ENCODE data around the gene TOMM20.
"Not testable (repeated sequence)": the region's sequence is repeated elsewhere in the genome, so short reads cannot be mapped to it uniquely, and the experiment has no call there.

The TOMM20 gene

DNA sequence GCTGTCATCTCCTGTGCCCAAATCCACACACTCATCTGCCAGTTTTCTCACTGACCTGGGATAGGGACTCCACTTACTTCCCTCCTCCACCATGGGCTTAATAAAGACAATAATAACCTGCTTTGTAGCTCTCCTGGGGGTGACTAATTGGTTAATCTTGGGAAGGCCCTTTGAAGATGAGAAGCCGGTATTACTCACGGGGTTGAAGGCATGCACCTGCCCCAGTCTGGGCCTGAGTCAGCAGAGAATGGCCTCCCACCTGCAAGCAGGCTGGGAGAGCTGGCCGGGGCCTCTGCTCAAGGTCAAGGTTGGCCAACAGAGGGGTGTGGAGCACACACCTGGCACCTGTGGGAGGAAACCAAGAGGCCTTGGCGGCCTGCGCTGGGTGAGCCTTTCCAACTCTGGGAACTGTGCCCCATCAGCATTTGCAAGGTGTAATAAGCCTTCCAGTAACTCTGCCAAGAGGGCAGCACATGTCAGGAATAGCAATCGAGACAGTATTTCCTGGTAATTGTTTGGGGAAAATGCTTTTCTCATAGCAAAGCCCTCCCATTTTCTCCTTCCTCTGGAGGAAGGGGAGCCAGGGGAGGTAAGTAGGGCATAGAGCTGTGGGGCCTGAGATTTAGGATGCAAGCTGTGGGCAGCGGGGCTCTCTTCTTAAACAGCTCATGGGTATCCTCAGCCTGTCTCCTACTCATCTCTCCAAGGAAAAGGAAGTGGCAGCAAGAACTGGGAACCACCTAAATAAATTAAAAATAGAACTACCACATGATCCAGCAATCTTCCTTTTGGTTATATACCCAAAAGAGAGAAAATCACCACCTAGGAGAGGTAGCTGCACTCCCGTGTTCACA, 49.0 kb downstream of the TOMM20 start:
- no peak for DNase-seq (ENCODE audit: low read depth in 3 of 3)

DNA sequence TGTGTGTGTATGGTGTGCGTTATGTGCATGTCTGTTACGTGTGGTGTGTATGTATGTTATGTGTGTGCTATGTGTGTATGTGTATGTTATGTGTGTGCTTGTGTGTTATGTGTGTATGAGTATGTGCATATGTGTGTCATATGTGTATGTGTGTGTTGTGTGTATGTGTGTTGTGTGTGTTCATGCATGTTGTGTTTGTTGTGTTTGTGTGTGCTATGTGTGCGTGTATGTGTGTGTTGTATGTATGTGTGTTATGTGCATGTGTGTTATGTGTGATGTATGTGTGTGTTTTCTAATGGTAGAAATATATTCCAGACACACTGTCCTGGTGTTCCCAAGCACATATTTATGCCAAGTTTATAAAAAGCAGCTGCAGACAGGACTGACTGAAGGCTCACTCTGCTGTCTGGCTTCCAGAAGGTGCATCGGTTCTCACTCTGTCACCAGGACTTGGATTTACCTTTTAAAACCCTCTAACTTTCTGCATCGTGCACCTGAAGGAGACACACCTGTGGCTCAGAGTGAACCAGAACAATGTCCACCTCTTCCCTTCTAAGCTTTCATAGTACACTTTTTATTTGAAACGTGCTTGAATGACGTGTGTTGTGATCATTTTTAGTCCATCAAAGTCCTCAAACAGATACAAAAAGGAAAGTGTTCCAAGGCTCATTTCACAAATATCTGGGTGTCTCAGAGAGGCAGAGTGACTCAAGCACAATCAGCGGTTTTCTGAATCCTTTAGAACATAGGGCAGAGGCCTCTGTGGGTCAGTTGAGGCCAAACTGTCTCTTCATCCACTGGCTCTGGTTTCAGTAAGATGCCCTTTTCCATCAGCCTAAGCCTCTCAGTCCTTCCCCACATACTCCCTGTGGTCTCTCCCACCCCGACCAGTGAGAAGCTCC, 49.9 kb downstream of the TOMM20 start:
- DNase-seq (ENCODE audit: low read depth in 3 of 3): no peak

DNA sequence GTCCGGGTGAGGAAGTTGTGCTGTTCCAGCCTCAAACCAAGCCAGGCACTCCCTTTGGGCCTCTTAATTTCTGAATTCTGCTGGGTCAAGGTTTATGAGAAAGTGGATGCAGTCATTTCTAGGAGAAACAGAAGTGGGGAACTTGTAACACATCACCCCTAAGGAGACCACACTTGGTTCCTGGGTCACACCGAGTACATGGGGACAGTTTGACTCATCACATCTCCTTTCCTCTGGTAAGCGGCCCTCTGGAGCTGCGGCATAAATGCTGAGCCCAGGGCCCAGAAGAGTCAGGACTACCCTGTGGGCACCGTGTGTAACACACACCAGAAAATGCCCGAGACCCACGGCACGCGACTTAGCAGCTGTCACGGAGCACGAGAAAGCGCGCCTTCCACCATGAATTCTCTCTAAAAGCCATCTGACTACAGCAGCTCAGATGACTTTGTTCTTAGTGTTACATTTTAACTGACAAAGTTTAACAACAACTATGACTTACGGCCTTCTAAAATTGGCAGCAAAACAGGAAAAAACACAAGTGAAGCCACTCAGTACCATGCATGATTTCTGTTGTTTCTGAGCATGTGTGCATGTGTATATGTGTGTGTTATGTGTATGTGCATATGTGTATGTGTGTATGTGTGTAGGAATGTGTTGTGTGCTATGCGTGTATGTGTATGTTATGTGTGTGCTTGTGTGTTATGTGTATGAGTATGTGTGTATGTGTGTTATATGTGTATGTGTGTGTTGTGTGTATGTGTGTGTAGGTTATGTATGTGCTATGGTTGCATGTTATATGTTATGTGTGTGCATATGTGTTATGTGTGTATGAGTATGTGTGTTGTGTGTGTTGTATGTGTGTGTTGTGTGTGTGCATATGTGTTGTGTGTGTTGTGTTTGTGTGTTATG, 50.8 kb downstream of the TOMM20 start:
- no peak for DNase-seq (ENCODE audit: low read depth in 3 of 3)

DNA sequence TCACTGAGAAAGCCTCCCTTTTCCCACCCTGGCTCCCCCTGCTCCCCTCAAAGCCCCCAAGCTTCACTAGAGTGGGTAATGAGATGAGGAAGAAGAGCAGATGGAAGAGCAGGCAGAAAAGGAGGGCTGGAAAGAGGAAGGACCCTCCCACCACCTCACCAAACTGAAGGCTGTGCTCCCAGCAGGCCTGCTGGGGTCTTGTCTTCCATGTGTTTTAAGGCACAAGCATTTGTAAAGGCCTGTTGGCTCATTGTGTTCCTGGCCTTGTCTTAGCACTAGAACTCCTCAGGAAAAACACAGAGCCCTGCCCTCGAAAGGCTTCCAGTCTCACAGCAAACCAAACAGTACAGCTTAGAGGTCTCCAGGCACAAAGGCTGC, 51.5 kb downstream of the TOMM20 start:
- DNase-seq (ENCODE audit: low read depth in 3 of 3): no peak

DNA sequence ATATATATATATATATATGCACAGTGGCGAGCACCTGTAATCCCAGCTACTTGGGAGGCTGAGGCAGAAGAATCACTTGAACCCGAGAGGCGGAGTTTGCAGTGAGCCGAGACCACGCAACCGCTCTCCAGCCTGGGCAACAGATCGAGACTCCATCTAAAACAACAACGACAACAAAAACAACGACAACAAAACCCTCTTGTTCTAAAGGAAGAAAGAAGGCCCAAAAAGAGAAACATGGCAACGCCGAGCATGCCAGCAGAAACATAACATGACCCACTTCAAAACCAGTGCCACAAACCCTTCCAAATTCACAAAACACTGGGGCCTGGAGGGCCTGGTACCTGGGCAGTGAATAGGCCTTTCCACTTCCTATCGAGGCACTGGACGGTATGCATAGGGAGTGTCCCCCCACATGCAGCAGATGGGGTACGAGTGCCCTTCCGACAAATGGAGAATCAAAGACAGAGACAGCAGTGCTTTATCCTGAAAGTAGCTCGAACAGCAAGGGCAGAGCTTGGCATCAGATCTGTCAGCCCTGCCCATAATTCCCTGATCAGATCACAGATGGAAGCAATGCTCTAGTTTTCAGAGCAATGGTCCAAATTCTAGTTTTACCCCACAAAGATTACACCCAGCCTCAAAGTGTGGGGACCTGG, 52.0 kb downstream of the TOMM20 start:
- DNase-seq (ENCODE audit: low read depth in 3 of 3): no peak

DNA sequence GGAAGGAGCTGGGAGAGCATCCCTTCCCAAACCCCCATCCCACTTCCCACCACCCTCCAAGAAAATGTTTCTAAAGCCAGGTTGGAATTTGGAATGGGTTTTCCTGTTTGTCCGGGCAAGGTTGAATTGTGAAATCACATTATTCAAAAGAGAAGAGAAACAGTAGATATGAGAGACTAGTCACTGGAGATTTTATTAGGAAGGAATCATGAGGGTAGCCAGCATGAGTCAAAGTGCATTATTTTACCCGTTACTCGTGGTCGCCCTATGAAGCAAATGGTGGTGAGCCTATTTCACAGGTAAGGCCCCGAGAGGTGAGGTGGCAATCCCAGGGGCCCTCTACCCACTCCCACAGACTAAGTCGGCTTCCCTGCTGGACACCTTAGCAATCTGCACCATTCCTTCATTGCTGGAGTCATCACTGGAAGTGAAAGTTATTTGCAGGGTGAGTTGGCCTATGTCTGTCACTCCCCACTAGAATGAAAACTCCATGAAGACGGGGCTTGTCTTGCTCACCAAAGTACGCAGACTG, 52.8 kb downstream of the TOMM20 start:
- no peak for DNase-seq (ENCODE audit: low read depth in 3 of 3)

DNA sequence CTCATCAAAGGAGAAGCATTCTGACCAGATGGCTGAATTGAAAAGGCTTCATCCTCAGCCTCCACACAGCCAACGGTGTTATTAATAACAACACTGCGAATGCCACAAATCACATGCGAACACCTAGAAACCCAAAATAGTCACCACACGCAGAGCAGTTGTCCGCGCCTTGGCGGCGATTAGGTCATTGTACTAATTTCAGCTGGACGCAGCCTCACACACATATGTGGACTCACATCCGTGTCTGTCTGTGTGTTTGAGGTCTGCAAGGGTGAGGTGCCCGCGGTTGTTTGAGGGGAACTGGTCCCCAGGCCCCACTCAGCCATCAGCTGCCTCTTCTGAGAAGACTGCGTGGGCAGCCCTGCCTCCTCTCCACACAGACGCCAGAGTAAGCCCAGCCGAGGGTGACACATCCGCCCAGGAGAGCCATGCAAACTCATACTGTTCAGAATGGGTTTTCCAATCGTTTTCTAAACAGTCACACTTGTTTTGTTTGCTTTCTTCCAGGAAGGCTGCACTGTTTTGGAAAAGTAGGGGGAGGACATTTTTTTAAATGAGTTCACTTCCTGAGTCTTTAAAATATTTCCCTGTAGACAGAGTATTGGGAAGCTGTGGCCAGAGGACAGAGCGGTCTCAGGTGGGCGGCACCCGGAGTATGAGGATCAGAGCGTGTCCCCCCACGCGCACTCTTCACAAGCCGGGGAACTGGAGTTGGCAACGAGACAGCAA, 53.4 kb downstream of the TOMM20 start:
- peak; percentile 37 to 58 (median 56) for DNase-seq (ENCODE audit: low read depth in 3 of 3)

DNA sequence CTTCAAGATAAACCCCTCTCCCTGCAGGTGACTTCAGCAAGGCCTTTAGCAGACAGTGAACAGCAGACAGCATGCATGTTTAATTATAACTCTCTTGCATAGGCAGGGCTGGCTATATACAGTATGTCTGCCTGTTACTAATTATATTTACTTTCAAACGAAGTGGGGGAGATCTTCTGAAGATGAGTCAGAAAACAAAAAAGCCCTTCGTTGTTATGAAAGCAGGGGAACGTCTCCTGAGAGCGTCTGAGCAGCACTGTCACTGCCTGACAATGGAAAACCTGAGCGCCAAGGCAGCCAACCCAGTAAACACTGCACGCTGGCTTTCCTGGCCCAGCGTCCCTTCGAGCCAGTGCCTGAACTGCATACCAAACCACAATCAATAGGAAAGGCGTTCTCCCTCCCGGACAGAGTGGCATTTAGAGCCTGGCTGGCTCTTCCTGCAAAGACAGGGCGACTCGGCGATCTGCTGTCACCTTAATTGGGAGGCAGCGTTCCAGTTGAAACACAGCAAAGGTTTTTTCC, 54.1 kb downstream of the TOMM20 start:
- peak in 2 of 3 experiments; percentile 39 to 41 for DNase-seq (ENCODE audit: low read depth in 3 of 3)

DNA sequence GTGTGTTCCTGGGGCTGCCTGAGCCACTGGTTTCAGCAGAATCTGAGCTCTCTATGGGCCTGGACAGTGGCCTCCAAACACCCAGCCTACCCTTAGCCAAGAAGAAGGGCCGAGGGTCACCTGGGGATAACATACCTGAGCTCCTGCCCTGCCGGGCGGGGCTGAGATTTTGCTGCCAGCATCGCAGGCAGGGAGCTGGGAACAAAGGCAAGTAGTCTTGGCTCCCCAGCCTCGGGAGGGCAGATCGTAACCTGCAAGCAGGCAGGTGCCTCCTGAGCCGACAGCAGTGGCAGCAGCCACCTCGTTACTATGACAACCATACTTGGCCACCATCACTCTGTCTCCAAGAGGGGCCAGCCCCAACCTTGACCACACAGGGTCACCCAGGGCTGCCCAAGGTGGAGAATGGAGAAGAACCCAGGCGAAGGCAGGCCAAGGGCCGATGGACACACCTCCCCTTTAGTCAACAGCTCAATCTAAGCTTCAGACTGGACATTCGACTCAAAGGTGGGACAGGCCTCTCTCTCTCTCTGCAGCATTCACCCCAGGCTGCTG, 54.6 kb downstream of the TOMM20 start:
- DNase-seq (ENCODE audit: low read depth in 3 of 3): no peak

DNA sequence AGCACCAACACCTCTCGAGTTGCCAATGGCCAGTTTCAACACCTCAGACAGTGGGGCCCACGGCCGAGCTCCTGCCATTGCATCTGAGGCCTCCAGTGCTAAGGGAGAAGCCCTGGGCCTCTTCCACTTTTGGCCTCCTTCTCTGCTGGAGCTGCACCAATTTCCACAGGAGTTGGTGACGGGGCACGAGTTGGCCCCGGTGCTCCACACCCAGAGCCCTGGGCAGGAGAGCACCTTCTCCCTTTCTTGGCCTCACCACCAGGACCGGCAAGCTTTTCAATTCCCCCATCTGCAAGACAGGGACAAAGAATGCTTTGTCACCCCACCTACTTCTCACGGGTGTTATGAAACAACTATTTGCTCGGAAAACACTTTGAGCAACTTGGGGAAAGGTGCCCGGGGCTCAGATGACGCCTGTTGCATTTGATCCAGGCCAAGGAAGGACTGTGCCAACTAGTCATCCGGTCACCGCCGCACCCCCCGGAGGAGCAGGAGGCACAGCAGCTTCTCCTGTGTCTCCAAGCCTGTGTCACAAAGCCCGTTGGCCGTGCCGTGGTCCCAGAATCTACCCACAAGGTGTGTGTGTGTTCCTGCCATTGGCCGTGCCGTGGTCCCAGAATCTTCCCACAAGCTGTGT, 55.2 kb downstream of the TOMM20 start:
- DNase-seq (ENCODE audit: low read depth in 3 of 3): no peak

DNA sequence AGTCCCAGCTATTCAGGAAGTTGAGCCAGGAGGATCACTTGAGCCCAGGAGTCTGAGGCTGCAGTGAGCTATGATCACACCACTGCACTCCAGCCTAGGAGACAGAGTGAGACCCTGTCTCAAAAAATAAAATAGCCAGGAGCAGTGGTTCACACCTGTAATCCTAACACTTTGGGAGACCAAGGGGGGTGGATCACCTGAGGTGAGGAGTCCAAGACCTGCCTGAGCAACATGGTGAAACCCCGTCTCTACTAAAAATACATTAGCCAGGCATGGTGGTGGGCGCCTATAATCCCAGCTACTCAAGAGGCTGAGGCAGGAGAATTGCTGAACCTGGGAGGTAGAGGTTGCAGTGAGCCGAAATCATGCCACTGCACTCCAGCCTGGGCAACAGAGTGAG, 56.1 kb downstream of the TOMM20 start:
- not testable (repeated sequence) for DNase-seq (ENCODE audit: low read depth in 3 of 3)

DNA sequence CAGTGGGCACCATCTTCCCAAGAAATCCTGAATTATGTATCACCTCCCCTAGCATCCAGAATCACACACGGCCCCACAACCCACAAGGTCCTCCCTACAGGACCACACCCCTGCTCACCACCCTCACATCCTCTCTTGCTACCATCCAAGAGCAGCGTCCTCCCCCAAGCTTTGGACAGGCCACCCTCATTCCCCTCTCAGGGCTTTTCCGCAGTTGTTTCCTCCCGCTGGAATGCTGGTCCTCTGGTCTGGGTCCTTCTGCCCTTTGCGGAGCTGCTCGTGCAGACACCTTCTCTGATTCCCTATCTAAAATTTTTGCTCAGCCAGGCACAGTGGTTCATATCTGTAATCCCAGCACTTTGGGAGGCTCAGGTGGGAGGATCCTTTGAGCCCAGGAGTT, 56.5 kb downstream of the TOMM20 start:
- no peak for DNase-seq (ENCODE audit: low read depth in 3 of 3)

DNA sequence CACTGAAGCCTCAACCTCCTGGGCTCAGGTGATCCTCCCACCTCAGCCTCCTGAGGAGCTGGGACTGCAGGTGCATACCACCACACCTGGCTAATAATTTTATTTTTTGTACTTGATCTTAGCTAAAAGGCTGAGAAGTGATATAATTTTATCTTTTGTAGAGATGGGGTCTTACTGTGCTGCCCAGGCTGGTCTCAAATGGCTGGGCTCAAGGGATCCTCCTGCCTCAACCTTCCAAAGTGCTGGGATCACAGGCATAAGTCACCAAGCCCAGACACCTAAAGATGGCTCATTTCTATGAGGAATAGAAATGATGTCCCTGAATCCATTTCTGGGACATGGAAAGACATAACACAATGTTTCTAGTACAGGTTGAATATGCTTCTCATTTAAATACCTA, 57.8 kb downstream of the TOMM20 start:
- no peak for DNase-seq (ENCODE audit: low read depth in 3 of 3)

DNA sequence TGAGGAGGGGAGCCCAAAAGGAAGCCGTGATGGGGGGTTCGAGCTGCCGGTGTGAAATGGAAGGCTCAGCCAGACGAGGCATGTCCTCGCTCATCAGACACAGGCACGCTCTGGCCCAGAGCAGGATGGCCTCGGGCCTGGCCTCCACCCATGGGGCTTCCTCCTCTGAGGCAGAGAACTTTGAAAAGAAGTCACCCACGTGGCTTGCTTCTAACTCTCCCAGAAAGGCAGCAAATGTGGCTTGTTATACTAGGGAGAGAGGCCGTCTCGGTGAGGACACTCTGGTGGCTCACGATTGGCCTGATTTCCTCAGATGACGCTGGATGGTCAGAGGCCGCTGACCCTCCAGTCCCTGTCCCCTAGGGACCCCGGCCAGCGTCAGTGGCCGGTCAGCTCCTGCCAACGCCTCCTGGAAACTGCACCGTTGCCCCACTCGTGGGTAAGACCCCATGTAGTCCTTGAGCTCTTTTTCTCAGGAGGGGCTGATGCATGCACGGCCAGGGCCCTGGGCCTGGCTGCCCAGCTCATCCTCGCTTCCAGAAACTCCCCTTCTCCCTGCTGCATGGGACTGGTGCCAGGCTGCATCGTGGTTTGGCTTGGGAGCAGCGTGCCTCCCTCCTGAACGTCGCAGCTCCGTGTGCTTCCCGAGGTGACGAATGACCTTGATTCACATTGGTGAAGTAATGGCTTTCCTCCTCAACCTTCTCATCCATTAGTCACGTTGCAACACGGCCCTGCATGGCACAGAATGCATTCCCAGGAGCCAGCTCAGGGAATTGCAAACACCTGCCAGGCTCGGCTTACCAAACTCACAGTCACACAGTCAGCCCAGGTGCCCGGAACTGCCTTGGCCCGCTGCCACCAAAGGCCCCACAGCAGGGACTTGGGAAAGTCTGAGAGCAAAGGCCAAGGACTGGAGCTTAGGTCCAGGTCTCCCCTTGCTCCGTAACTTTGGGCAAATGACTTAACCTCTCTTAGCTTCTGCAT, 58.8 kb downstream of the TOMM20 start:
- DNase-seq (ENCODE audit: low read depth in 3 of 3): no peak

DNA sequence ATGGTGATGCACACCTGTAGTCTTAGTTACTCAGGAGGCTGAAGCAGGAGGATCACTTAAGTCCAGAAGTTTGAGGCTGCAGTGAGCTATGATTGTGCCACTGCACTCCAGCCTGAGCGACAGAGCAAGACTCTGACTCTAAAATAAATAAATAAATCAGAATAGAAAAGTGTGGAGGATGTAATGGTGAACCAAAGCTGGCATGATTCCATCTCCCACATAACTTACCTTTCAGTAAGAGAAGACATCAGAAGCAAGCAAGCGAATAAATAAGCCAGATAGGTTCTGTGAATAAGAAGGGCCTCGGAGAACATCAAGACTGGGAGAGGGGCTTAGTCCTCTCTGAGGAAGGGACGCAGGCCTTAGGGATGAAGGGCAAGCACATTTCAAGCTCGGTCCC, 59.5 kb downstream of the TOMM20 start:
- DNase-seq (ENCODE audit: low read depth in 3 of 3): no peak

DNA sequence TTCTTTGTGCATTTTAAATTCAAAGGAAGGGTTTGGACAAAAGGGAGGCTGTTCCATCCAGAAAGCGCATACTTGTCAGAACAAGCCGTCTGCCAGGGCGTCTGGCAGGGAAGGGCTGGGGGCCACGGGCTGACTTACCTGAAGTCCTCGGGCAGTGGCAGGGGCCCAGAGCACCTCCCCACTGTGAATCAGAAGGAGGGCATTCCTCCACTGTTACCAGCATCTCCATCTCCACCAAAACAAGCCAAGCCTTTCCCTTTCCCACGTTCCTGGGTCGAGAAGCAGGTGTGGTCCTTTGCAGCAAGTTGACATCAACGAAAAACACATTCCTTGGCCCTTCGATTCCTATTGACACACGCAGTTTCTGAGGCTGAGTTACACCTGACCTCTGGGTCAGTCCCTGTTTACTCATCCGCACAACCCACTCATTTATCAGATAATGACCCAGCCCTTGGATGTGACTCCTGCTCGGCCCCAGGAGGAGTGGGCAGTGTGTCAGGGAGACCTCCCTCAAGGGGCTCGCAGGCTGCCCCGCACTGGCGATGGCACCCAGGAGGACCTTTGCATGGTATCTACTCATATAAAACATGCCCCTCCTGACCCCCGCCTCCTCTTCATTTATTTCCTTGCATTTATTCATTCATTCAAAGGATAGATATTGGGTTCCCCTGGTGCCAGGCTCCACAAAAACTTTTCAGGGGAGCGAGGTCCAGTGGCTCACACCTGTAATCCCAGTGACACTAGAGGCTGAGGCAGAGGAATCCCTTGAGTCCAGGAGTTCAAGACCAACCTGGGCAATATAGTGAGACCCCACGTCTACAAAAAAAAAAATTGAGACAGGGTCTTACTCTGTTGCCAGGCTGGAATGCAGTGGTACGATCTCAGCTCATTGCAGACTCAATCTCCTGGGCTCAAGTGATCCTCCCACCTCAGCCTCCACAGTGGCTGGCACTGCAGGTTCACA, 60.2 kb downstream of the TOMM20 start:
- DNase-seq (ENCODE audit: low read depth in 3 of 3): no peak

All from stimulated activated CD4-positive, alpha-beta T cell treated with anti-CD3 and anti-CD28 coated beads, TNF-alpha, amount 100 ng/mL, for 4 hours (primary cell).